ENCODE results near the gene PNPLA5.

The PNPLA5 gene

GRCh38 chr22:43843783-43844530, 47.9 kb downstream of the PNPLA5 start:
- no peak for TF ChIP-seq CTCF (IDR thresholded peaks at IDR 0.05; ENCODE audit: low read depth, low read length)
- no peak overlapping the region for H3K4me3 ChIP-seq (ENCODE audit: low read depth, low read length)

GRCh38 chr22:43841742-43842141, 50.1 kb downstream of the PNPLA5 start:
- no peak overlapping the region for H3K4me3 ChIP-seq (ENCODE audit: low read depth, low read length)
- no peak for TF ChIP-seq CTCF (IDR thresholded peaks at IDR 0.05; ENCODE audit: low read depth, low read length)

GRCh38 chr22:43840851-43841250, 51.0 kb downstream of the PNPLA5 start:
- no peak for TF ChIP-seq CTCF (IDR thresholded peaks at IDR 0.05; ENCODE audit: low read depth, low read length)
- no peak overlapping the region for H3K4me3 ChIP-seq (ENCODE audit: low read depth, low read length)

GRCh38 chr22:43840431-43840830, 51.4 kb downstream of the PNPLA5 start:
- TF ChIP-seq CTCF (IDR thresholded peaks at IDR 0.05; ENCODE audit: low read depth, low read length): no peak
- H3K4me3 ChIP-seq (ENCODE audit: low read depth, low read length): no peak overlapping the region

- no peak overlapping the region for H3K4me3 ChIP-seq (ENCODE audit: low read depth, low read length)
- TF ChIP-seq CTCF (IDR thresholded peaks at IDR 0.05; ENCODE audit: low read depth, low read length): no peak
Measured at GRCh38 chr22:43839781-43840180, 52.0 kb downstream of the PNPLA5 start.

- TF ChIP-seq CTCF (IDR thresholded peaks at IDR 0.05; ENCODE audit: low read depth, low read length): no peak
- H3K4me3 ChIP-seq (ENCODE audit: low read depth, low read length): no peak overlapping the region
Measured at GRCh38 chr22:43838571-43839307, 53.1 kb downstream of the PNPLA5 start.

- TF ChIP-seq CTCF (IDR thresholded peaks at IDR 0.05; ENCODE audit: low read depth, low read length): no peak
- no peak overlapping the region for H3K4me3 ChIP-seq (ENCODE audit: low read depth, low read length)
Measured at GRCh38 chr22:43838161-43838560, 53.7 kb downstream of the PNPLA5 start.
